Measurements from ENCODE around the gene GM2A.

Gene GM2A

DNA sequence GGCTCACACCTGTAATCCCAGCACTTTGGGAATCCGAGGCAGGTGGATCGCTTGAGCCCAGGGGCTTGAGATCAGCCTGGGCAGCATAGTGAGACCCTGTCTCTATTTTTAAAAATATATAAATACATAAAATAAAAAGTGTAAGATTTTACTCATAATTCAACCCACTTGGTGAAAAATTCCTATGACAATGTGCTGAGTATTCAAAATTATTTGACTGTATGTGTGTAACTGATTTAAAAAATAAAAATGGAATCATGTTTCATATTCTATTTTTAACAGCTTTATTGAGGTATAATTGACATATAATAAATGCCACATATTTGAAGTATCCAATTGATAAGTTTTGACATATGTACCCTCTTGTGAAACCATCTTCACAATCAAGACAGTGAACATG is 22.8 kb downstream of the GM2A start:
- H3K4me2 ChIP-seq (ENCODE audit: low read length) = no peak overlapping the region
- peaks cover 16% of the 10 kb centered on the region for H3K27me3 ChIP-seq (ENCODE audit: control insufficient read depth, insufficient read depth, low read length)
- no peaks in the 10 kb centered on the region for H3K9me3 ChIP-seq (replicated peaks; ENCODE audit: low read length)
- H3K36me3 ChIP-seq (ENCODE audit: insufficient read depth, low read length) = no peaks in the 10 kb centered on the region
- no peak overlapping the region for H3K9ac ChIP-seq (ENCODE audit: low read depth, low read length)
- no peak overlapping the region for H3K4me3 ChIP-seq (ENCODE audit: low read length)
- no peaks in the 10 kb centered on the region for H3K4me1 ChIP-seq (ENCODE audit: control insufficient read depth, insufficient read depth, low read length)

DNA sequence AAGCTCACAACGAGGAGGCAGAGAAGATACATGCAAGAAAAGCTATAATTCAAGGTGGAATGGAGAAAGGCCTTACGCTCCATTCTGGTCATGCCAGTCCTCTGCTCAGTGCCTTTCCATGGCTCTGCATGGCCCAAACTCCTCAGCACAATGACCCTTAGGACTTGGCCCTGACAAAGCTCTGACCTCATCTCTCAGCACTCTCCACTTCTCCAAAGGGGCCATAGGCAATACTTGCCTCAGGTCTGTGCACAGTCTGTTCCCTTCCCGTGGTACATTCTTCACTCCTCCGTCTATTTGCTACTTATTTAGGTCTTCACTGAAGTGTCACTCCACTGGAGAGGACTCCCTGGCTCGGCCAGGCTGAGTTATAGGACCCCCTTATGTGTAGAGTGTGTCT is 25.9 kb downstream of the GM2A start:
- Histone ChIP-seq H3K9ac (ENCODE audit: low read depth, low read length) (no peak overlapping the region), H3K36me3 (ENCODE audit: insufficient read depth, low read length) (no peaks in the 10 kb centered on the region), H3K27me3 (ENCODE audit: control insufficient read depth, insufficient read depth, low read length) (peaks cover 16% of the 10 kb centered on the region), H3K4me3 (ENCODE audit: low read length) (no peak overlapping the region), H3K4me2 (ENCODE audit: low read length) (no peak overlapping the region), H3K9me3 (replicated peaks; ENCODE audit: low read length) (no peaks in the 10 kb centered on the region), H3K4me1 (ENCODE audit: control insufficient read depth, insufficient read depth, low read length) (no peaks in the 10 kb centered on the region)

DNA sequence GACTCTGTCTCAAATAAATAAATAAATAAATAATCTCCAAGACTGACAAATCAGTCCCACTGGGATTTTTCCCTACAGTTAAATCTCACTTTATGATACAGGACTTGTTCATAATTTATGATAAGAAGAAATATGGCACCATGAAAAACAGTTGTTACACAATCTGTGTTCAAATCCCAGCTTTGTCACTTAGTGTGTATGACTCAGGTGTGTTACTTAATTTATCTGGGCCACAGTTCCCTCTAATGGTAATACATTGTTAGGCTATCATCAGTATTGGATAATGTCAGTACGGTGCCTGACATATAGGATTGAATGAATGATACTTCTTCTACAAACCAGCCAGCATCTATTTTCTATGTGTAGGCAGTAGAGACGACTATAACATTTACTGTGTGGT is 27.5 kb downstream of the GM2A start:
- H3K27me3 ChIP-seq (ENCODE audit: control insufficient read depth, insufficient read depth, low read length) = peaks cover 11% of the 10 kb centered on the region
- H3K4me2 ChIP-seq (ENCODE audit: low read length) = no peak overlapping the region
- H3K4me1 ChIP-seq (ENCODE audit: control insufficient read depth, insufficient read depth, low read length) = no peaks in the 10 kb centered on the region
- no peak overlapping the region for H3K9ac ChIP-seq (ENCODE audit: low read depth, low read length)
- no peak overlapping the region for H3K4me3 ChIP-seq (ENCODE audit: low read length)
- no peaks in the 10 kb centered on the region for H3K9me3 ChIP-seq (replicated peaks; ENCODE audit: low read length)
- no peaks in the 10 kb centered on the region for H3K36me3 ChIP-seq (ENCODE audit: insufficient read depth, low read length)

DNA sequence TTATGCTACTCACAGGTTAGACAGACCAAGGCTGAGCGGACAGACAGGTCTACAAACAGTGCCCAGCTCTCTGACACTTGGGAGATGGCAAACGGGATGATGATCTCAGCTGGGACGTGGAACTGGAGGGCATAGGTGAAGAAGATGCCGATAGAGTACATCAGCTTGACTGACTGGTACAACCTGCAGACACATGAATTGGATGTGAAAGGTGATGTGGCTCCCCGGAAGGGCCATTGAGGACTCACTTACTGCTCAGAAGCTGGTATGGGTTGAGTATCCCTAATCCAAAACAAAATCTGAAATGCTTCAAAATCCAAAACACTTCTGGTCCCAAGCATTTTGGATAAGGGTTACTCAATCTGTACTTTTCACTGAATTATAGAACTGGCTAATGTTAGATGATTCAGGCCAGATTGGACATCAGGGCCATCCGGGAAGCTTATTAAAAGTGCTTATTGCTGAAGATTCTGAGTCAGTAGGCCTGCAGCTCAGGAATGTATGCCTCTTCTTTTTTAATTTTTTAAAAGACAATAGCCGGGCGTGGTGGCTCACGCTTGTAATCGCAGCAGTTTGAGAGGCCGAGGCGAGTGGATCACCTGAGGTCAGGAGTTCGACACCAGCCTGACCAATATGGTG is 28.1 kb downstream of the GM2A start:
- peaks cover 16% of the 10 kb centered on the region for H3K27me3 ChIP-seq (ENCODE audit: control insufficient read depth, insufficient read depth, low read length)
- H3K4me1 ChIP-seq (ENCODE audit: control insufficient read depth, insufficient read depth, low read length) = no peaks in the 10 kb centered on the region
- no peaks in the 10 kb centered on the region for H3K9me3 ChIP-seq (replicated peaks; ENCODE audit: low read length)
- no peak overlapping the region for H3K4me3 ChIP-seq (ENCODE audit: low read length)
- no peak overlapping the region for H3K9ac ChIP-seq (ENCODE audit: low read depth, low read length)
- H3K36me3 ChIP-seq (ENCODE audit: insufficient read depth, low read length) = no peaks in the 10 kb centered on the region
- no peak overlapping the region for H3K4me2 ChIP-seq (ENCODE audit: low read length)

DNA sequence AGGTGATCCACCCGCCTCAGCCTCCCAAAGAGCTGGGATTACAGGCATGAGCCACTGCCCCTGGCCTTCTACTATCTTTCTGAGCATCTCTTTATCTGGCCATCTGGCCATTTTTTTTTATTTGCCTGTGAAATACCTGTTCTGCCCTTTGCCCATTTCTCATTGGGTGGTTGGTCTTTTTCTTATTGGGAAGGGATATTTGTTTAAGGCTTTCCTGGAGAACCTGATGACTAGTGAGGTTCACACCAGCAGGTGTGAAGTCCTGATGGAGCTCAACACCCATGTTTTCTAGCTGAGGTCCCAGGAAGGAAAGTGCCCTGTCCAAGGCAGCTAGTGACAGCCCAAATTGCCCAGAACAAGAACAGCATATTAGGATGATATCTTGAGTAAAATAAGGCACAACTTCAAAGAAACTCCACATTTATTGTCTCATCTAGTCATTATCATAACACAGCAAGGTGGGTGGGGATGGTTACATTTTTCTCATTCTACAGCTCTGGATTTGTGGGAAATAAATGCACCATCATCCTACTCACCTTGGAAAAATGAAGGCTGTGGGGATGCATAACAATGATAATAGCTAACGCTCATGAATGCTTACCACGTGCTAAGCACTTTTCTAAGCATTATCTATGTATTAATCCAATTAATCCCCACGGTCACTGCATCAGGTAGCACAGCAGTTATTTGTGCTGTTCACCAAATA is 30.3 kb downstream of the GM2A start:
- Histone ChIP-seq H3K9me3 (replicated peaks; ENCODE audit: low read length) (no peaks in the 10 kb centered on the region), H3K4me2 (ENCODE audit: low read length) (no peak overlapping the region), H3K4me3 (ENCODE audit: low read length) (no peak overlapping the region), H3K36me3 (ENCODE audit: insufficient read depth, low read length) (no peaks in the 10 kb centered on the region), H3K4me1 (ENCODE audit: control insufficient read depth, insufficient read depth, low read length) (no peaks in the 10 kb centered on the region), H3K9ac (ENCODE audit: low read depth, low read length) (no peak overlapping the region), H3K27me3 (ENCODE audit: control insufficient read depth, insufficient read depth, low read length) (peaks cover 16% of the 10 kb centered on the region)

DNA sequence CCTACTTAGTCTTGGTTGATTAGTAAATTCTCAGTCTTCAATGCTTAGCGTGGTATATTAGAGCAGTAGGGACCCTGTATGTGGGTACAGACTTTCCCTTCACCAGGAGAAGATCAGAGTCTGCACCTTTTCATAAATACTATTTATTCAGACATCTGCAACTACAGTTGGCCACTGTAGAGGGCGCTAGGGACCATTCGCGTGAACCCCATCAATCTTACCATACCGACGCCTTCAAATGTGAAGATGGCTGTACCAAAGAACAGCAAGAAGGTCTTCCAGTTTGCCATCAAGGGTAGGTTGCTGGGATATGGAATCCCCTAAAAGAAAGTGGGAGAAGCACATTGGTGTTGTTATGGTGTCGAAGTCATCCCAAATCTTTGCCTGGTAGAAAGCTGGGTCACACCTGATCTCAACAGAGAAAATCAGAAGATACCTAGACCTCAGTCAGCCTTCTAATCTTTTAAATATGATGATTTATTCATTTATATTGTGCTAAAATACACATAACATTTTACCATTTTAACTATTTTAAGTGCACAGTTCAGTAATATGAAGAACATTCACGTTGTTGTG is 31.5 kb downstream of the GM2A start:
- Histone ChIP-seq H3K4me3 (ENCODE audit: low read length) (no peak overlapping the region), H3K4me2 (ENCODE audit: low read length) (no peak overlapping the region), H3K9me3 (replicated peaks; ENCODE audit: low read length) (no peaks in the 10 kb centered on the region), H3K4me1 (ENCODE audit: control insufficient read depth, insufficient read depth, low read length) (no peaks in the 10 kb centered on the region), H3K9ac (ENCODE audit: low read depth, low read length) (no peak overlapping the region), H3K36me3 (ENCODE audit: insufficient read depth, low read length) (no peaks in the 10 kb centered on the region), H3K27me3 (ENCODE audit: control insufficient read depth, insufficient read depth, low read length) (peaks cover 9% of the 10 kb centered on the region)

DNA sequence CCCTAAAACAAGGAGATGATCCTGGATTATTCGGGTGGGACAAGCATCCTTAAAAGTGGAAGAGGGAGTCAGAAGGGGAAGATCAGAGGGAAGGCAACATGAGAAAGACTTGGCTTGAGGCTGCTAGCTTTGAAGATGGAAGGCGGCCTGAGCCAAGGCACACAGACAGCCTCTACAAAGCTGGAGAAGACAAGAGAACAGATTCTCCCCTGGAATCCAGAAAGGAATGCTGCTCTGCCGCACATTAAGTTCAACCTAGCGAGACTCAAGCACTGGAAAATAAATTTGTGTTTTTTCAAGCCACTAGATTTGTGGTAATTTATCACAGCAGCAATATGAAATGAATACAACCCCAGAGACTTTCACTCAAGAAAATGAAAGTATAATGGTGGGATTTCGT is 32.7 kb downstream of the GM2A start:
- no peak overlapping the region for H3K4me3 ChIP-seq (ENCODE audit: low read length)
- no peaks in the 10 kb centered on the region for H3K4me1 ChIP-seq (ENCODE audit: control insufficient read depth, insufficient read depth, low read length)
- H3K27me3 ChIP-seq (ENCODE audit: control insufficient read depth, insufficient read depth, low read length) = peaks cover 8% of the 10 kb centered on the region

DNA sequence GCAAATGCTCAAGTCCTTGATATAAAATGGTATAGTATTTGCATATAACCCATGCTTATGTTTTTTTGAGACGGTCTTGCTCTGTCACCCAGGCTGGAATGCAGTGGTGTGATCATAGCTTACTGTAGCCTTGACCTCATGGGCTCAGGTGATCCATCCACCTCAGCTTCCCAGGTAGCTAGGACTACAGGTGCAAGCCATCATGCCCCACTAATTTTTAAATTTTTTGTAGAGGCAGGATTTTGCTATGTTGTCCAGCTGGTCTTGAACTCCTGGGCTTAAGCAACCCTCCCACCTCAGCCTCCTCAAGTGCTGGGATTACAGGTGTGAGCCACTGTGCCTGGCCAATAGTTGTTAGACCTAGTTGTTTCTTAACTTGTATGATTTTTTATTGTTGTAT is 33.3 kb downstream of the GM2A start:
- Histone ChIP-seq H3K9me3 (replicated peaks; ENCODE audit: low read length) (no peaks in the 10 kb centered on the region), H3K4me2 (ENCODE audit: low read length) (no peak overlapping the region), H3K27me3 (ENCODE audit: control insufficient read depth, insufficient read depth, low read length) (peaks cover 8% of the 10 kb centered on the region), H3K9ac (ENCODE audit: low read depth, low read length) (no peak overlapping the region), H3K4me3 (ENCODE audit: low read length) (no peak overlapping the region), H3K4me1 (ENCODE audit: control insufficient read depth, insufficient read depth, low read length) (no peaks in the 10 kb centered on the region), H3K36me3 (ENCODE audit: insufficient read depth, low read length) (no peaks in the 10 kb centered on the region)

More for the DNA sequence above, 32.7 kb downstream of the GM2A start:
- Histone ChIP-seq H3K9ac (ENCODE audit: low read depth, low read length) (no peak overlapping the region), H3K9me3 (replicated peaks; ENCODE audit: low read length) (no peaks in the 10 kb centered on the region), H3K4me2 (ENCODE audit: low read length) (no peak overlapping the region), H3K36me3 (ENCODE audit: insufficient read depth, low read length) (no peaks in the 10 kb centered on the region)

DNA sequence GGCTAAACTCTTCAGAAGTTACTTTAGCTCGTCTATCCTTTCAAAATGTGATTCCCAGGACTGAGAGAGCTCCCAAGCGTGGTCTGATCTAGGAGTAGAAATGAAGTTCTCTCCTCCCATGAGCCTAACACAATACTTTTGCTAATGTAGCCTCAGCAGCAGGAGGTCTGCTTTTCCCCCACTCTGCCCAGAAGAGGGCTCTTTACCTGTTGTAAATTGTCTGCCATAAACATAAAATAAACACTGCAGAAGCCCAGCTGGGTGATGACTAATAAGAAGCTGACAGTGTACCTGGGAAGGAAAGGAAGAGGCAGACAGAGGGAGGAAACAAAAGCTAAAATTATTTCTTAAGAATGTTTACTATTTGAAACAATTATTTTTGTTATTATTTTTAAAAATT is 35.2 kb downstream of the GM2A start:
- Histone ChIP-seq H3K4me3 (ENCODE audit: low read length) (no peak overlapping the region), H3K9ac (ENCODE audit: low read depth, low read length) (no peak overlapping the region), H3K4me2 (ENCODE audit: low read length) (no peak overlapping the region), H3K9me3 (replicated peaks; ENCODE audit: low read length) (no peaks in the 10 kb centered on the region), H3K4me1 (ENCODE audit: control insufficient read depth, insufficient read depth, low read length) (no peaks in the 10 kb centered on the region), H3K27me3 (ENCODE audit: control insufficient read depth, insufficient read depth, low read length) (peaks cover 8% of the 10 kb centered on the region), H3K36me3 (ENCODE audit: insufficient read depth, low read length) (no peaks in the 10 kb centered on the region)

DNA sequence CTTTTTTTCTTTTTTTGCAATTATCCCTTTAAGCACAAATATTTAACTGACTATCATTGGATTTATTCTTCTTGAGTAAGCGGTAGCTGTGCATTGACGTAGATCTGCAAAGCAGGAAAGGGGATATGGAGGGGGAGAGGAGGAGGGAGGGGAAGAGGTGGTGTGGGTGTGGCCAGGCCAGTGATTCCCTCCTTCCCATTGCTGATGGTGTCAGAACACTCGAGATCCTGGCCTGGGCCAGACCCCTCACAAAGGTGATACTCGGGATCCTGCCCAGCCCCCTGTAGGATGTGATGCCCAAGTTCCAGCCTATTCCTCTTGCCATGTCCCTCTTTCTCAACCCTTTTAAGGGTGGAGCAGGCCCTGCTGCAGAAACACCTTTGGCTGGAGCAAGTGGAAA is 40.6 kb downstream of the GM2A start:
- Histone ChIP-seq H3K9ac (ENCODE audit: low read depth, low read length) (no peak overlapping the region), H3K9me3 (replicated peaks; ENCODE audit: low read length) (no peaks in the 10 kb centered on the region), H3K27me3 (ENCODE audit: control insufficient read depth, insufficient read depth, low read length) (peaks cover 2% of the 10 kb centered on the region)

DNA sequence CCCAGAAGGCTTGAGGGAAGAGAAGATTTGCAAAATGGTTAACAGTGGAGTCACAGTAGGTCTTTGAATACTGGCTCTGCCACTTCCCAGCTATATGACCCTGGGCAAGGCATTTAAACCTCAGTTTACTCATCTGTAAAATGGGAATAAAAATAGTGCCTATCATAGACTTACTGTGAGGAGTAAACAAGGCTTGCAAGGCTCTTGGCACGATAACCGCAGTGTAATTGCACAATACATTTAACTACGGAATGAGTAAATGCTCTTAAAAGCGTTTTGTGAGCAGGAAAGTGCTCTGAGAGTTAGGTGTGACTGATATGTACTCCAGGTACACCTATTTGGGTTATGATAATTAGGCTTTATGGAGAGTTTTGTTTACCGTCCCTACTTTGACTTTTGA is 42.2 kb downstream of the GM2A start:
- Histone ChIP-seq H3K4me3 (ENCODE audit: low read length) (no peak overlapping the region), H3K36me3 (ENCODE audit: insufficient read depth, low read length) (no peaks in the 10 kb centered on the region), H3K4me2 (ENCODE audit: low read length) (no peak overlapping the region), H3K9ac (ENCODE audit: low read depth, low read length) (no peak overlapping the region), H3K27me3 (ENCODE audit: control insufficient read depth, insufficient read depth, low read length) (no peaks in the 10 kb centered on the region), H3K9me3 (replicated peaks; ENCODE audit: low read length) (no peaks in the 10 kb centered on the region), H3K4me1 (ENCODE audit: control insufficient read depth, insufficient read depth, low read length) (no peaks in the 10 kb centered on the region)

More for the DNA sequence above, 40.6 kb downstream of the GM2A start:
- Histone ChIP-seq H3K36me3 (ENCODE audit: insufficient read depth, low read length) (no peaks in the 10 kb centered on the region), H3K4me3 (ENCODE audit: low read length) (no peak overlapping the region), H3K4me2 (ENCODE audit: low read length) (no peak overlapping the region), H3K4me1 (ENCODE audit: control insufficient read depth, insufficient read depth, low read length) (no peaks in the 10 kb centered on the region)

Measured in skeletal muscle satellite cell (primary cell).